GM23338 (cell line): ENCODE data around the gene PAM.

Experiments
- EZH2 ChIP-seq: fragments of 200-600 bp; sonication (generic); IDR thresholded peaks from one replicate; pipeline ENCODE4 v1.8.0; 2017; ENCODE audit warnings: antibody characterized with exemption, mild to moderate bottlenecking, low read depth; ENCODE audit not compliant: unreplicated experiment
- EZH2phosphoT487 ChIP-seq: fragments of 200-600 bp; sonication (generic); IDR thresholded peaks from one replicate; pipeline ENCODE4 v1.8.1; 2018; ENCODE audit warnings: antibody characterized with exemption; ENCODE audit not compliant: unreplicated experiment
- JUNB ChIP-seq: IDR thresholded peaks from one replicate; pipeline ENCODE4 v1.6.1; 2016; ENCODE audit warnings: antibody characterized with exemption; ENCODE audit not compliant: unreplicated experiment
- POLR2AphosphoS5 ChIP-seq: IDR thresholded peaks from 2 replicates; pipeline ENCODE4 v1.6.1; 2016; ENCODE audit warnings: antibody characterized with exemption, low read depth
- REST ChIP-seq: IDR thresholded peaks from one replicate; pipeline ENCODE4 v1.6.1; 2018; ENCODE audit warnings: antibody characterized with exemption; ENCODE audit not compliant: unreplicated experiment
- TF ChIP-seq, protein P1 (sequence below), 2 experiments: fragments of 200-600 bp in 1 of 2; sonication (generic) in 1 of 2; conservative IDR thresholded peaks; 2 replicates each; pipeline versions ENCODE4 v1.5.1 to v1.6.1; 2016 to 2017; ENCODE audit warnings: antibody characterized with exemption in 2 of 2, low read depth in 2 of 2, mild to moderate bottlenecking in 2 of 2, moderate library complexity in 1 of 2

GRCh38 chr5:103057208-103058130 lies 302.4 kb downstream of the PAM start:
- TF ChIP-seq EZH2phosphoT487 = no peak
- TF ChIP-seq, protein P1, sequence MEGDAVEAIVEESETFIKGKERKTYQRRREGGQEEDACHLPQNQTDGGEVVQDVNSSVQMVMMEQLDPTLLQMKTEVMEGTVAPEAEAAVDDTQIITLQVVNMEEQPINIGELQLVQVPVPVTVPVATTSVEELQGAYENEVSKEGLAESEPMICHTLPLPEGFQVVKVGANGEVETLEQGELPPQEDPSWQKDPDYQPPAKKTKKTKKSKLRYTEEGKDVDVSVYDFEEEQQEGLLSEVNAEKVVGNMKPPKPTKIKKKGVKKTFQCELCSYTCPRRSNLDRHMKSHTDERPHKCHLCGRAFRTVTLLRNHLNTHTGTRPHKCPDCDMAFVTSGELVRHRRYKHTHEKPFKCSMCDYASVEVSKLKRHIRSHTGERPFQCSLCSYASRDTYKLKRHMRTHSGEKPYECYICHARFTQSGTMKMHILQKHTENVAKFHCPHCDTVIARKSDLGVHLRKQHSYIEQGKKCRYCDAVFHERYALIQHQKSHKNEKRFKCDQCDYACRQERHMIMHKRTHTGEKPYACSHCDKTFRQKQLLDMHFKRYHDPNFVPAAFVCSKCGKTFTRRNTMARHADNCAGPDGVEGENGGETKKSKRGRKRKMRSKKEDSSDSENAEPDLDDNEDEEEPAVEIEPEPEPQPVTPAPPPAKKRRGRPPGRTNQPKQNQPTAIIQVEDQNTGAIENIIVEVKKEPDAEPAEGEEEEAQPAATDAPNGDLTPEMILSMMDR (conservative IDR thresholded peaks at IDR 0.05; ENCODE audit: low read depth in 2 of 2) = no peak
- no peak for TF ChIP-seq POLR2AphosphoS5
- TF ChIP-seq EZH2 = no peak
- no peak for TF ChIP-seq JUNB
- no peak for TF ChIP-seq REST
